ENCODE data around the gene CLK1. TPM values are rescaled to one million over a fixed set of nuclear protein-coding genes. Genes with fewer than 3 reads are reported as not detected.

The CLK1 gene
- total RNA-seq, 4 donors from 2014 or later: 79.5 to 243 (median 143) TPM

DNA sequence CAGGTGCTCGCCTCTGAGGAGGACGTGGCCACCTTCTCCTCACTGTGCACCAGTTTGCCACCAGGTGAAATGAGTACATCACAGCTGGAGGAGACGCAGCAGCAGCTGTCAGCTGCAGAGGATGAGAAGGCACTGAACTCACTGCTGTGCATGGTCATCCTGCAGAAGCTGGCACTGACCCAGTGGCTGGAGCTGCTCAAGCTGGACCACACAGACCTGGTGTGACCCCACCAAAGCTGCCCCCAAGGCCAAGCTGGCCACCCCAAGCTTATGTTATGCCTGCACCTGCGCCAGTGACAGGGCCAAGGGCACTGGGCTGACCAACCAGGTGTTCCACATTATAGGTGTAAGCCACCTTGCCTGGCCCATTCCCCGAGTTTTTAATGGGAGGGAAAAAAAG lies 19.3 kb downstream of the CLK1 start:
- Histone ChIP-seq H3K4me1 (no peaks in the 10 kb centered on the region), H3K9me3 (no peaks in the 10 kb centered on the region), H3K27ac (no peak overlapping the region), H3K27me3 (no peaks in the 10 kb centered on the region), H3K36me3 (peaks cover 0 to under 1% of the 10 kb centered on the region in 2 donors), H3K4me3 (no peak overlapping the region)
- ATAC-seq: no peak
- WGBS, 2 donors (ENCODE audit: low coverage in 1 of 2): 100% methylated on average over 1 of the region's 5 CpGs; no CpG with 5 or more reads in 1 of the 2 donors
- TF ChIP-seq CTCF (IDR thresholded peaks at IDR 0.05) (no peak), POLR2AphosphoS5 (IDR thresholded peaks at IDR 0.05) (no peak), POLR2A (IDR thresholded peaks at IDR 0.05) (no peak), EP300 (IDR thresholded peaks at IDR 0.05) (no peak)

DNA sequence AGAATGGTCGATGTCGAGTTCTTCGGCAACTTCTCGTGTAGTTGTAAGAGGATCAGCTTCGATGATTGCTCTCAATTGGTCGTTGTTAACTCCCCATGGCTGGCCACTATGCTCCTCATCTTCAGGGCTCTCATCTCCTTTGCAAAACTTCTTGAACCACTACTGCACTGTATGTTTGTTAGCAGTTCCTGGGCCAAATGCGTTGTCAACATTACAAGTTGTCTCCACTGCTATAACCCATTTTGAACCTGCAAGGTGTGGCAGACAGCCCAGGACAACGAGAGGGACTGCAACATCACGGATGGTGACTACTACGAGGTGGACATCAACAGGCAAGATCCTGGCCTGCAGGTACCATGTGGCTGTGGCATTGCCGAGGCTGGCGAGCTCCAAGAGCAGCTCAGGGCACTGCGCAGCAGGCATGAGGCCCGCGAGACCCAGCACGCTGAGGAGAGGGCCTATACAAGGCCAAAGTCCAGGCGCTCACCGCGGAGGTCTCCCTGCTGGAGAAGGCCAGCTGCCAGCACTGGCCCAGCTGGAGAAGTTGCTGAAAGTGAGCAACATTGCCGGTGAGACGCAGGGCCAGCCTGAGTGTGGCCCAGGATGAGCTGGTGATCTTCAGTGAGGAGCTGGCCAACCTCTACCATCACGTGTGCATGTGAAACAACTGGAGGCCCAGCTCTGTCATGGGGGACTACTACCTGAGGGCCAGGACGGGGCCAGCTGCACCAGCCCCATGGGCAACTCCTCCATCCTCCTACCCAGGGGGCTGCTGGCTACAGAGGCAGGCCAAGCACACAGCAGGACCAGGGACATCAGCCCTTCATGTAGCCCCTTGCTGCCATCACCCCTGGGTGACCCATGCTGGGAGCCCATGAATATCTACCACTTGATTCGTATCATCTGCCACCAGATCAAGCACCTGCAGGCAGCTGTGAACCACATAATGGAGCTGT lies 20.2 kb downstream of the CLK1 start:
- no peaks in the 10 kb centered on the region for H3K36me3 ChIP-seq
- no peak for ATAC-seq
- no peak for TF ChIP-seq CTCF (IDR thresholded peaks at IDR 0.05)
- TF ChIP-seq POLR2A (IDR thresholded peaks at IDR 0.05): no peak
- no peak for TF ChIP-seq POLR2AphosphoS5 (IDR thresholded peaks at IDR 0.05)
- TF ChIP-seq EP300 (IDR thresholded peaks at IDR 0.05): no peak
- H3K27ac ChIP-seq: no peak overlapping the region
- no peak overlapping the region for H3K4me3 ChIP-seq
- no peaks in the 10 kb centered on the region for H3K9me3 ChIP-seq
- H3K27me3 ChIP-seq: no peaks in the 10 kb centered on the region
- no peaks in the 10 kb centered on the region for H3K4me1 ChIP-seq
- 94 to 98% methylated on average over 7 to 8 of the region's 24 CpGs for WGBS, 2 donors (ENCODE audit: low coverage in 1 of 2)

- no peak for ATAC-seq
- H3K4me3 ChIP-seq: no peak overlapping the region
- H3K27ac ChIP-seq: no peak overlapping the region
- 78 to 93% methylated on average over 2 to 3 of the region's 3 CpGs for WGBS, 2 donors (ENCODE audit: low coverage in 1 of 2)
- no peaks in the 10 kb centered on the region for H3K36me3 ChIP-seq
- TF ChIP-seq EP300 (IDR thresholded peaks at IDR 0.05) (no peak), POLR2AphosphoS5 (IDR thresholded peaks at IDR 0.05) (no peak), POLR2A (IDR thresholded peaks at IDR 0.05) (no peak), CTCF (IDR thresholded peaks at IDR 0.05) (no peak)
- no peaks in the 10 kb centered on the region for H3K27me3 ChIP-seq
- peaks cover 0 to 10% (median 0%) of the 10 kb centered on the region in 3 donors for H3K9me3 ChIP-seq
- H3K4me1 ChIP-seq: no peaks in the 10 kb centered on the region
These were observed 24.9 kb downstream of the CLK1 start for GRCh38 chr2:200839513-200839912.

DNA sequence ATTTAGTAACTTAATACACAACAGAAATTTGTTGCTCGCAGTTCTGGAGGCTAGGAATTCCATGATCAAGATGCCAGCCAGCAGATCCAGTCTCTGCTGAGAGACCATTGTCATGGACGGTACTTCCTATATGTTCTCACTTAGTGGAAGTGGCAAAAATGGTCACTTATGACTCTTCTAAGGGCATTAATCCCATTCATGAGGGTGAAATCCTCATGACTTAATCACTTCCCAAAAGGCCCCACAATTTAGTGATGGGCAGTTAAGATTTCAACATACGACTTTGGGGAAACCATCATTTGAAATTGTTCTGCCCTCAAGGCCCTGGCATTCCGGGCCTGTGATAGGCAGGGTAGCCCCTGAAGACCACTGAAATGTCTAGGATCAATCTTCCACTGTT lies 29.8 kb downstream of the CLK1 start:
- Histone ChIP-seq H3K27me3 (no peaks in the 10 kb centered on the region), H3K27ac (no peak overlapping the region), H3K36me3 (no peaks in the 10 kb centered on the region), H3K4me3 (no peak overlapping the region), H3K9me3 (peaks cover 0 to 10% (median 0%) of the 10 kb centered on the region in 3 donors), H3K4me1 (no peaks in the 10 kb centered on the region)
- TF ChIP-seq EP300 (IDR thresholded peaks at IDR 0.05) (no peak), POLR2AphosphoS5 (IDR thresholded peaks at IDR 0.05) (no peak), POLR2A (IDR thresholded peaks at IDR 0.05) (no peak), CTCF (IDR thresholded peaks at IDR 0.05) (no peak)
- 81 to 100% methylated on average over 2 to 4 of the region's 4 CpGs for WGBS, 2 donors (ENCODE audit: low coverage in 1 of 2)
- ATAC-seq: no peak

DNA sequence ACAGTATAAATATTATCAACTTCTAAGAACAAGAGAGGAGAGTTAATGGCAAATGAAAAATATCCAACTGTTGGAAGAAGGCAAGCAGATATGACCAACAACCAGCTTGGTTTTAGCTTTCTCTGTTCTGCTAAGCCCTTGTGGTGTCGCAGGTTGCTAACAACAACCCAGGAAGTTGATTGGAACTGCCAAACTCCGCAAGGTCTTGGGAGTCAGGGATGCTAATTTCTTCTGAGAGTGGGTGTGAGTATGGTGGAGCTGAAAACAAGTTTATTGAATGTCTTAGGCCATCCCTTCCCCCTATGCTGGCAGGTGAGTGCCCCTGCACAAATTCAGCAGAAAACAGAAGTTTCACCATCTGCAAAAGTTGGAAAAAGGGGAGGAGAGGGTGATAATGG lies 35.2 kb downstream of the CLK1 start:
- 91 to 95% methylated on average over 2 of the region's 2 CpGs for WGBS, 2 donors (ENCODE audit: low coverage in 1 of 2)
- Histone ChIP-seq H3K27me3 (no peaks in the 10 kb centered on the region), H3K27ac (no peak overlapping the region), H3K4me3 (no peak overlapping the region), H3K4me1 (peaks cover 0 to 16% (median 0%) of the 10 kb centered on the region in 3 donors), H3K9me3 (no peaks in the 10 kb centered on the region), H3K36me3 (peaks cover 0 to 10% of the 10 kb centered on the region in 2 donors)
- TF ChIP-seq CTCF (IDR thresholded peaks at IDR 0.05) (no peak), POLR2AphosphoS5 (IDR thresholded peaks at IDR 0.05) (no peak), POLR2A (IDR thresholded peaks at IDR 0.05) (no peak), EP300 (IDR thresholded peaks at IDR 0.05) (no peak)
- ATAC-seq: no peak

All from gastroesophageal sphincter (tissue), 4 donors.